ENCODE results near the gene EP300.

DNA sequence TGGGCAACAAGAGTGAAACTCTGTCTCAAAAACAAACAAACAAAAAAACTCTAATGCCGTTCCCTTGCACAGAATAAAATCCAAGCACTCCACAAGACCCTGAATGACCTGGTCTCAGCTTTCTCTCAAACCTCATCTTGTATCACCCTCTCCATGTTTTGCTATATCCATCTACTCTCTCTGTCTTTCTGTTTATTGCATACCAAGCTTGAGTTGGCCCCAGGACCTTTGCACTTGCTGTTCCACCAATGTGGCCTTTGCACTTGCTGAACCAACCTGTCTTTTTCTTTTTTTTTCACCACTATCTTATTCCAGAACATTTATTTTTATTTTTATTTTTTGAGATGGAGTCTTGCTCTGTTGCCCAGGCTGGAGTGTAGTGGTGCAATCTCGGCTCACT is 110.7 kb downstream of the EP300 start:
- TF ChIP-seq, protein P1, sequence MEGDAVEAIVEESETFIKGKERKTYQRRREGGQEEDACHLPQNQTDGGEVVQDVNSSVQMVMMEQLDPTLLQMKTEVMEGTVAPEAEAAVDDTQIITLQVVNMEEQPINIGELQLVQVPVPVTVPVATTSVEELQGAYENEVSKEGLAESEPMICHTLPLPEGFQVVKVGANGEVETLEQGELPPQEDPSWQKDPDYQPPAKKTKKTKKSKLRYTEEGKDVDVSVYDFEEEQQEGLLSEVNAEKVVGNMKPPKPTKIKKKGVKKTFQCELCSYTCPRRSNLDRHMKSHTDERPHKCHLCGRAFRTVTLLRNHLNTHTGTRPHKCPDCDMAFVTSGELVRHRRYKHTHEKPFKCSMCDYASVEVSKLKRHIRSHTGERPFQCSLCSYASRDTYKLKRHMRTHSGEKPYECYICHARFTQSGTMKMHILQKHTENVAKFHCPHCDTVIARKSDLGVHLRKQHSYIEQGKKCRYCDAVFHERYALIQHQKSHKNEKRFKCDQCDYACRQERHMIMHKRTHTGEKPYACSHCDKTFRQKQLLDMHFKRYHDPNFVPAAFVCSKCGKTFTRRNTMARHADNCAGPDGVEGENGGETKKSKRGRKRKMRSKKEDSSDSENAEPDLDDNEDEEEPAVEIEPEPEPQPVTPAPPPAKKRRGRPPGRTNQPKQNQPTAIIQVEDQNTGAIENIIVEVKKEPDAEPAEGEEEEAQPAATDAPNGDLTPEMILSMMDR (IDR thresholded peaks at IDR 0.05) = no peak
- TF ChIP-seq POLR2A (IDR thresholded peaks at IDR 0.05) = no peak
